Adrenal gland (tissue), 5 donors: Measurements from ENCODE around the gene PRPF40A.

ENCODE experiments used
- POLR2A ChIP-seq, 2 donors: fragments of 450-650 bp; IDR thresholded peaks; one replicate each; pipeline ENCODE4 v1.6.1; 2017; ENCODE audit warnings: antibody characterized with exemption in 2 of 2, mild to moderate bottlenecking in 2 of 2, moderate library complexity in 1 of 2
- TF ChIP-seq, protein P1 (sequence below), 6 experiments: fragments of 450-650 bp in 4 of 6; fragments of 200-600 bp in 2 of 6; sonication (generic) in 1 of 6; IDR thresholded peaks; 1 replicate in 5 of 6; 2 replicates in 1 of 6; pipeline versions ENCODE4 v1.5.1 to v1.8.0; 2016 to 2021; ENCODE audit warnings: antibody characterized with exemption in 6 of 6, mild to moderate bottlenecking in 2 of 6, moderate library complexity in 1 of 6
- donor health status: DM: no; HTN: no; CAD: no.

DNA sequence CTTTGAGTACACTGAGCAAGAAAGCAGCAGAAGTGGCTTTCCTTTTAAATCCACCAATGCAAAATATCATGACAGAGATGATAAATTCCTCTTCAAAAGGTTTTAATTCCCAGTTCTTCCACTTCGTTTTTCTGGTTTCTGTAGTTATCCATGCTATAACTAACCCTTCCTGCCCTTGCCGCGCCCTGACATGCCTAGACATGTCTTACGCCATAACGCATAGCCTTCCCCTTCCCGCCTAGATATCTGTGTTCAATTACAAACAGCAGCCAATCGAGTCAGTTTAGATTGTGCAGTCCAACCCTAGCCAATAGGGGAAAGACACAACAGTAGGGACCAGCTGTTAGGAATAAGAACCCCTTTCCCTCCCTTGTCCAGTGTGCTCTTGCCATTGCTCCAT is 16.1 kb downstream of the PRPF40A start:
- TF ChIP-seq, protein P1, sequence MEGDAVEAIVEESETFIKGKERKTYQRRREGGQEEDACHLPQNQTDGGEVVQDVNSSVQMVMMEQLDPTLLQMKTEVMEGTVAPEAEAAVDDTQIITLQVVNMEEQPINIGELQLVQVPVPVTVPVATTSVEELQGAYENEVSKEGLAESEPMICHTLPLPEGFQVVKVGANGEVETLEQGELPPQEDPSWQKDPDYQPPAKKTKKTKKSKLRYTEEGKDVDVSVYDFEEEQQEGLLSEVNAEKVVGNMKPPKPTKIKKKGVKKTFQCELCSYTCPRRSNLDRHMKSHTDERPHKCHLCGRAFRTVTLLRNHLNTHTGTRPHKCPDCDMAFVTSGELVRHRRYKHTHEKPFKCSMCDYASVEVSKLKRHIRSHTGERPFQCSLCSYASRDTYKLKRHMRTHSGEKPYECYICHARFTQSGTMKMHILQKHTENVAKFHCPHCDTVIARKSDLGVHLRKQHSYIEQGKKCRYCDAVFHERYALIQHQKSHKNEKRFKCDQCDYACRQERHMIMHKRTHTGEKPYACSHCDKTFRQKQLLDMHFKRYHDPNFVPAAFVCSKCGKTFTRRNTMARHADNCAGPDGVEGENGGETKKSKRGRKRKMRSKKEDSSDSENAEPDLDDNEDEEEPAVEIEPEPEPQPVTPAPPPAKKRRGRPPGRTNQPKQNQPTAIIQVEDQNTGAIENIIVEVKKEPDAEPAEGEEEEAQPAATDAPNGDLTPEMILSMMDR (IDR thresholded peaks at IDR 0.05): no peak
- TF ChIP-seq POLR2A (IDR thresholded peaks at IDR 0.05): no peak
